Heart right ventricle (tissue), 16 donors: ENCODE data around the gene PIP4K2B. TPM values are rescaled to one million over a fixed set of nuclear protein-coding genes. Genes with fewer than 3 reads are reported as not detected.

Source experiments
- ATAC-seq, 8 donors: fragments of 200-7000 bp; cut with Tn5 transposase; one replicate each; pipeline ENCODE4 v1.9.1; 2020; ENCODE audit warnings: mild to moderate bottlenecking in 8 of 8, moderate library complexity in 8 of 8, moderate number of reproducible peaks in 1 of 8
- DNase-seq, 2 donors: peaks; one replicate each; pipeline ENCODE4 v3.0.0-alpha.2; 2020
- H3K27ac ChIP-seq, 10 donors: fragments of 200-600 bp; sonication (generic) in 2 of 10; one replicate each; pipeline versions ENCODE4 v1.5.0 to v1.8.0; 2020 to 2022; ENCODE audit warnings: mild to moderate bottlenecking in 3 of 10
- H3K27me3 ChIP-seq, 7 donors: fragments of 200-600 bp; one replicate each; pipeline ENCODE4 v1.8.0; 2021 to 2022; ENCODE audit warnings: mild to moderate bottlenecking in 2 of 7
- H3K36me3 ChIP-seq, 9 donors: fragments of 200-600 bp; sonication (generic) in 1 of 9; one replicate each; pipeline versions ENCODE4 v1.5.0 to v1.8.0; 2020 to 2022; ENCODE audit warnings: mild to moderate bottlenecking in 2 of 9
- H3K4me1 ChIP-seq, 9 donors: fragments of 200-600 bp; sonication (generic) in 1 of 9; one replicate each; pipeline versions ENCODE4 v1.5.0 to v1.8.0; 2020 to 2022; ENCODE audit warnings: mild to moderate bottlenecking in 4 of 9
- H3K4me3 ChIP-seq, 10 donors: fragments of 200-600 bp; sonication (generic) in 2 of 10; one replicate each; pipeline versions ENCODE4 v1.5.0 to v1.8.0; 2020 to 2022; ENCODE audit warnings: mild to moderate bottlenecking in 7 of 10, moderate library complexity in 2 of 10
- H3K9me3 ChIP-seq, 11 donors: fragments of 200-600 bp in 10 of 11; sonication (generic) in 2 of 11; one replicate each; pipeline versions ENCODE4 v1.5.0 to v1.8.0; 2013 to 2022; ENCODE audit warnings: mild to moderate bottlenecking in 2 of 11, control low read depth in 1 of 11, moderate library complexity in 1 of 11
- WGBS, 2 donors: extraction: QIAGEN DNeasy Blood & Tissue Kit; methylation state at CpG; one replicate each; pipeline ENCODE4 v1.1.7; 2013; ENCODE audit warnings: inconsistent platforms in 1 of 2; 5-methylcytosine and 5-hydroxymethylcytosine counted together
- intact Hi-C, 10 donors: fragments of 100-400 bp; cut with DNase I; formaldehyde crosslinking; loops; one replicate each; pipeline versions ENCODE4 v1.11.1 to v1.14.2; 2022
- polyA plus RNA-seq, 2 donors: library from polyadenylated mRNA; stranded (reverse); fragments of 200-250 nt; gene quantifications; one replicate each; pipeline ENCODE4 v1.2.3, GENCODE V29; 2013
- total RNA-seq, 10 donors: library from RNA; stranded (reverse); fragmentation: NEBNext Ultra II Directional in 3 of 10; extraction: Animal tissue kit (Norgen Biotek cat#: 25700) in 3 of 10; gene quantifications; one replicate each; pipeline versions ENCODE4 v1.2.1 to v1.2.4, GENCODE V29; 2021 to 2023
- TF ChIP-seq, protein P1 (sequence below), 9 donors: fragments of 200-600 bp; sonication (generic) in 2 of 9; IDR thresholded peaks; one replicate each; pipeline versions ENCODE4 v1.5.0 to v1.8.0; 2021 to 2022; ENCODE audit warnings: antibody characterized with exemption in 9 of 9, mild to moderate bottlenecking in 5 of 9, moderate library complexity in 1 of 9
- donor health status: Arrhythmogenic right ventricular cardiomyopathy.
- donor health status: ischemic (EF 13 %, LVEDD 7.1; RV severe dilation, severe dysfunction).
- donor health status: healthy with polysubstance abuse.
- donor health status: DM: no; HTN: yes; CAD: no.
- donor health status: DM: no; HTN: no; CAD: no.
- donor health status: ischemic (EF 25% LVEDD 6.9; RV normal size, moderate dysfunction).
- donor health status: ischemic (EF 25% LVEDD 5.7; RV mildly dilated, moderate dysfunction).
- donor health status: healthy.
- donor health status: DM: yes; HTN: yes; CAD: no.
- donor health status: Ischemic cardiomyopathy.
- donor health status: ischemic (EF 35%, LVEDD 5.7; RV mildly dilated, moderate dysfunction).
- donor health status: nonischemic (EF 11% LVEDD 7.7; RV severe dilation, severe dysfunction).
- donor health status: DM: yes; HTN: yes; CAD: no.
- donor health status: PGD.
- donor health status: ischemic (EF 29% LVEDD 5.4; RV normal size, mild dysfunction).
- donor health status: nonischemic (EF 23%, LVEDD 6.1; RV moderate dilation, normal function).

PIP4K2B gene
- total and polyA plus RNA-seq, 12 donors: 15.3 to 51.9 (median 46.4) TPM

GRCh38 chr17:38751808-38752307 lies 47.5 kb downstream of the PIP4K2B start:
- 0% methylated on average over 44 of the region's 44 CpGs for WGBS, 2 donors
- TF ChIP-seq, protein P1, sequence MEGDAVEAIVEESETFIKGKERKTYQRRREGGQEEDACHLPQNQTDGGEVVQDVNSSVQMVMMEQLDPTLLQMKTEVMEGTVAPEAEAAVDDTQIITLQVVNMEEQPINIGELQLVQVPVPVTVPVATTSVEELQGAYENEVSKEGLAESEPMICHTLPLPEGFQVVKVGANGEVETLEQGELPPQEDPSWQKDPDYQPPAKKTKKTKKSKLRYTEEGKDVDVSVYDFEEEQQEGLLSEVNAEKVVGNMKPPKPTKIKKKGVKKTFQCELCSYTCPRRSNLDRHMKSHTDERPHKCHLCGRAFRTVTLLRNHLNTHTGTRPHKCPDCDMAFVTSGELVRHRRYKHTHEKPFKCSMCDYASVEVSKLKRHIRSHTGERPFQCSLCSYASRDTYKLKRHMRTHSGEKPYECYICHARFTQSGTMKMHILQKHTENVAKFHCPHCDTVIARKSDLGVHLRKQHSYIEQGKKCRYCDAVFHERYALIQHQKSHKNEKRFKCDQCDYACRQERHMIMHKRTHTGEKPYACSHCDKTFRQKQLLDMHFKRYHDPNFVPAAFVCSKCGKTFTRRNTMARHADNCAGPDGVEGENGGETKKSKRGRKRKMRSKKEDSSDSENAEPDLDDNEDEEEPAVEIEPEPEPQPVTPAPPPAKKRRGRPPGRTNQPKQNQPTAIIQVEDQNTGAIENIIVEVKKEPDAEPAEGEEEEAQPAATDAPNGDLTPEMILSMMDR (IDR thresholded peaks at IDR 0.05): no peak
- DNase-seq (peak; percentile 81 to 86), ATAC-seq (peak; percentile 25 to 68 (median 58))
- intact Hi-C loops: loop anchor here in 6 of 10 donors (1.0 to 10.0 kb wide), 5 partner anchors 22 to 103 kb away; partner anchors contain the start of genes PIP4K2B (in 3 of the 6), CISD3 (in 2 of the 6) and RPL23 (in 1 of the 6)
- Histone ChIP-seq H3K36me3 (peaks cover 0 to 34% (median 9%) of the 10 kb centered on the region in 9 donors), H3K27ac (peak overlapping the region; percentile 42 to 99 (median 96)), H3K9me3 (no peaks in the 10 kb centered on the region), H3K27me3 (peaks cover 0 to 41% (median 0%) of the 10 kb centered on the region in 7 donors), H3K4me1 (peaks cover 9 to 60% (median 48%) of the 10 kb centered on the region in 9 donors), H3K4me3 (peak overlapping the region; percentile 50 to 99 (median 80))

- ATAC-seq (no peak), DNase-seq (no peak)
- intact Hi-C loops: loop anchor here in 3 of 10 donors (5.0 to 10.0 kb wide), 2 partner anchors 46 to 104 kb away; partner anchors contain the start of genes PIP4K2B (in 2 of the 3) and RPL23 (in 1 of the 3)
- TF ChIP-seq, protein P1 (IDR thresholded peaks at IDR 0.05): no peak
- Histone ChIP-seq H3K9me3 (no peaks in the 10 kb centered on the region), H3K27ac (peak overlapping the region in 9 of 10 donors; percentile 92 to 99 (median 96)), H3K36me3 (peaks cover 0 to 28% (median 6%) of the 10 kb centered on the region in 9 donors), H3K4me3 (peak overlapping the region in 9 of 10 donors; percentile 50 to 99 (median 87)), H3K4me1 (peaks cover 9 to 66% (median 54%) of the 10 kb centered on the region in 9 donors), H3K27me3 (peaks cover 0 to 47% (median 0%) of the 10 kb centered on the region in 7 donors)
- WGBS, 2 donors: 6 to 7% methylated on average over 10 of the region's 10 CpGs
Measured at GRCh38 chr17:38751144-38751807, 48.1 kb downstream of the PIP4K2B start.

- intact Hi-C loops: loop anchor here in 3 of 10 donors (5.0 to 10.0 kb wide), 2 partner anchors 47 to 104 kb away; partner anchors contain the start of genes PIP4K2B (in 2 of the 3) and RPL23 (in 1 of the 3)
- peaks cover 0 to 21% (median 0%) of the 10 kb centered on the region in 9 donors for H3K36me3 ChIP-seq
- TF ChIP-seq, protein P1 (IDR thresholded peaks at IDR 0.05): no peak
- peak overlapping the region in 9 of 10 donors; percentile 67 to 99 (median 89) for H3K4me3 ChIP-seq
- no peaks in the 10 kb centered on the region for H3K9me3 ChIP-seq
- peaks cover 0 to 52% (median 0%) of the 10 kb centered on the region in 7 donors for H3K27me3 ChIP-seq
- H3K27ac ChIP-seq: peak overlapping the region; percentile 59 to 99 (median 96)
- DNase-seq: no peak
- peaks cover 9 to 74% (median 61%) of the 10 kb centered on the region in 9 donors for H3K4me1 ChIP-seq
- 28 to 30% methylated on average over 28 of the region's 28 CpGs for WGBS, 2 donors
- ATAC-seq: no peak
Measured at GRCh38 chr17:38750312-38751121, 48.8 kb downstream of the PIP4K2B start.

DNA sequence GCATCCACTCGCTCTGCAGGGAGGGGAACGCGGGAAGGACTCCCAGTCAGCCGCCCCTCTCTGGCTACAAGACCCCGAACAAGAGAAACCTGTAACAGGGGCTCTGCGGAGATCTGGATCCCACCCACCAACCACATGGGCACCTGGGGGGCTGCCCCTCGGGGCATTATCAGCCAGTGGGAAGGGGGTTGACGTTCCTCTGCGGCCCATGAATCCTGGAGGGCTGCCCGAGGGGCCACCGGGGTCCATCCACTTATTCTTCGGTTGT lies 49.4 kb downstream of the PIP4K2B start:
- Histone ChIP-seq H3K4me3 (peak overlapping the region in 9 of 10 donors; percentile 67 to 99 (median 89)), H3K4me1 (peaks cover 9 to 77% (median 65%) of the 10 kb centered on the region in 9 donors), H3K36me3 (peaks cover 0 to 15% (median 0%) of the 10 kb centered on the region in 9 donors), H3K9me3 (no peaks in the 10 kb centered on the region), H3K27me3 (peaks cover 0 to 52% (median 0%) of the 10 kb centered on the region in 7 donors), H3K27ac (peak overlapping the region; percentile 59 to 99 (median 96))
- TF ChIP-seq, protein P1 (IDR thresholded peaks at IDR 0.05): peak in 2 of 9 donors; percentile 8 to 29
- WGBS, 2 donors: 4 to 7% methylated on average over 12 of the region's 12 CpGs
- no peak for ATAC-seq
- intact Hi-C loops: loop anchor here in 3 of 10 donors (5.0 to 10.0 kb wide), 2 partner anchors 47 to 105 kb away; partner anchors contain the start of genes PIP4K2B (in 2 of the 3) and RPL23 (in 1 of the 3)
- DNase-seq: no peak
